ENCODE data around the gene DNM3.

The DNM3 gene

GRCh38 chr1:171884475-171884874 lies 43.2 kb downstream of the DNM3 start:
- no peak for DNase-seq (ENCODE audit: low spot score)
- no peak for TF ChIP-seq CTCF (IDR thresholded peaks at IDR 0.05; ENCODE audit: extremely low read depth, missing control alignments)

GRCh38 chr1:171890131-171890530 lies 48.8 kb downstream of the DNM3 start:
- DNase-seq (ENCODE audit: low spot score) = no peak
- TF ChIP-seq CTCF (IDR thresholded peaks at IDR 0.05; ENCODE audit: extremely low read depth, missing control alignments) = no peak

- DNase-seq (ENCODE audit: low spot score) = no peak
- no peak for TF ChIP-seq CTCF (IDR thresholded peaks at IDR 0.05; ENCODE audit: extremely low read depth, missing control alignments)
These were observed 55.8 kb downstream of the DNM3 start for GRCh38 chr1:171896936-171897703.

- no peak for DNase-seq (ENCODE audit: low spot score)
- TF ChIP-seq CTCF (IDR thresholded peaks at IDR 0.05; ENCODE audit: extremely low read depth, missing control alignments) = no peak
These were observed 57.6 kb downstream of the DNM3 start for GRCh38 chr1:171898941-171899340.

GRCh38 chr1:171899838-171900237 lies 58.5 kb downstream of the DNM3 start:
- no peak for TF ChIP-seq CTCF (IDR thresholded peaks at IDR 0.05; ENCODE audit: extremely low read depth, missing control alignments)
- DNase-seq (ENCODE audit: low spot score) = no peak

GRCh38 chr1:171901245-171901644 lies 59.9 kb downstream of the DNM3 start:
- no peak for DNase-seq (ENCODE audit: low spot score)
- TF ChIP-seq CTCF (IDR thresholded peaks at IDR 0.05; ENCODE audit: extremely low read depth, missing control alignments) = no peak

GRCh38 chr1:171902527-171902926 lies 61.2 kb downstream of the DNM3 start:
- TF ChIP-seq CTCF (IDR thresholded peaks at IDR 0.05; ENCODE audit: extremely low read depth, missing control alignments) = no peak
- no peak for DNase-seq (ENCODE audit: low spot score)
